GM18499 (cell line): Measurements from ENCODE around the gene PLA2R1.
"Not testable (repeated sequence)": the region's sequence is repeated elsewhere in the genome, so short reads cannot be mapped to it uniquely, and the experiment has no call there.

Experiments
- ATAC-seq: cut with Tn5 transposase; IDR thresholded peaks from one replicate; pipeline ENCODE4 v1.9.1; 2021; ENCODE audit warnings: moderate number of reproducible peaks; ENCODE audit not compliant: insufficient read depth, unreplicated experiment

PLA2R1 gene

GRCh38 chr2:159987181-159987580, 75.2 kb downstream of the PLA2R1 start:
- ATAC-seq = no peak

- ATAC-seq = no peak
Observed at GRCh38 chr2:159985656-159986055, 76.8 kb downstream of the PLA2R1 start.

DNA sequence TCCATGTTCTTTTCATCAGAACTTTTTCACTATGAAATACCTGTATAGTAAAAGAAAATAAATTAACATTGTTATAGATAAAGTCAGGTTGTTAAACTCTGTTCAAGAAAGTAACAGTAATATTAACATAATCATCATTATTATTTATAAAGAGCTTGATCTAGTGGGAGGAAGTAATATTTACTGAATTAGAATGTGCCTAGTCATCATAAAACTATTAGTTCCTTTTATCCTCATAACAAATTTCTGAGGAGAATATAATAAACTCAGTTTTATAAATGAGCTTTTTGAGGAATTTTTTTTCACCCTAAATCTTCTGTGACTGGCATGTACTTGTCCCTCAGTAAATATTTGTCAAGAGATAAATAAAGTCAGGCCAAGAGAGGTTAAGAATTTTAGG, 78.4 kb downstream of the PLA2R1 start:
- ATAC-seq = no peak

- no peak for ATAC-seq
Observed at GRCh38 chr2:159982842-159983785, 79.3 kb downstream of the PLA2R1 start.

GRCh38 chr2:159982270-159982669, 80.1 kb downstream of the PLA2R1 start:
- no peak for ATAC-seq

DNA sequence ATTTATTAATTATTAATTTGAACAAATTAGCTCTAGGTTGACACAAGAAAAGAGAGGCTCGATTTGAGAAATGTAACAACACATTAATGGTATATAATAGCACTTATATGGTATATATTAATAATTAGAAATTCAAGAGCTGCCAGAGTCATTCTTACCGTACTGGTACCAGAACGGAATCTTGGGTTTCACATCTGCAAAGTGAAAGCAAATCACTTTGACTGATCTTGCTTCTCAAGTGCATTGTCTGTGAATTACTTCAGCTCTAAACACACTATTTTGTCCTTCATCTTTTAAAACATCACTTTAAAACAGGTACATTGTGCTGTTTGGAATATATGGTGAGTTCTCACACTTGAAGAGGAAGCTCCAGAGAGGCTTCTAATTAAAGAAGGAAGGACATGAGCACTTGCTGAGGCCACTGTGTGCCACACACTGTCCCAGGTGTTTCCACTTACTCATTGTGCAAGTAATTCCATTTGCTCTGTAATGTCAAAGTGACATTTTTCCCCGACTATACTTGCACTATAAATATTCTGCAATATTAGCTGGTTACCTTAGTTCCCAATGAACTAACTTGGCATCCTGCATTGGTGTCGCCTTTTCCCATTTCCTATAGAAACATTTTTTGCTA, 85.8 kb downstream of the PLA2R1 start:
- ATAC-seq = no peak

- ATAC-seq = no peak
Observed at GRCh38 chr2:159973325-159973724, 89.1 kb downstream of the PLA2R1 start.

GRCh38 chr2:159971365-159972152, 90.9 kb downstream of the PLA2R1 start:
- no peak for ATAC-seq

- ATAC-seq = not testable (repeated sequence)
Observed at GRCh38 chr2:159970548-159970947, 91.9 kb downstream of the PLA2R1 start.

DNA sequence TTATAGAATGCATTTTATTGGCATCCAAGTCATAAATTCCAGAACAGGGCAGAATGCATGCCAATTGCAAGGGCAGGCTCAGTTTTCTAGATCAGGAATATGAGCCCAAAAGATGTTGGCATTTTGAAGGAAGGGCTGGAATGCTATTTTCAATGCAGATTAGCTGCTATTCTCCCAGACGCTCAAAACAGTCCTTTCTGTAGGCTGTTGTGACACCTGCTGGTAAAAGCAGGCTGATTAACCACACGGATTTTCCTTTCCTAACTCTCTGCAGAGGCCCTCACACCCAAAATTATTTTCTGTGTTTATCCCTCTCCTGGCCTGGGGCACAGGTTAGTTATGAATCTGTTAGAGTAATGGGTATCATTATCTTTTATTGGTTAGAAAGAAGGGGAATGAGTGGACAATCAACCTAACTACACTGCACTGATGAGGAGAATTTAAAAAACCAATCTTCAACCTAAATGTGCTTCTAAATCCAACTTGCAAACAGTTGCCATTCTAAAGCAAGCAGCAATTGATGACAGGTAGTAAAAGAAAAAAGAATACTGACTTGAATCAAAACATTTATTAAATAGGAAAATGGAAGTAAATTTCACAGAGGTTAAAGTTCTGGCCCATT, 94.0 kb downstream of the PLA2R1 start:
- no peak for ATAC-seq

- peak; percentile 64 for ATAC-seq
Observed at GRCh38 chr2:159963700-159964099, 98.7 kb downstream of the PLA2R1 start.

DNA sequence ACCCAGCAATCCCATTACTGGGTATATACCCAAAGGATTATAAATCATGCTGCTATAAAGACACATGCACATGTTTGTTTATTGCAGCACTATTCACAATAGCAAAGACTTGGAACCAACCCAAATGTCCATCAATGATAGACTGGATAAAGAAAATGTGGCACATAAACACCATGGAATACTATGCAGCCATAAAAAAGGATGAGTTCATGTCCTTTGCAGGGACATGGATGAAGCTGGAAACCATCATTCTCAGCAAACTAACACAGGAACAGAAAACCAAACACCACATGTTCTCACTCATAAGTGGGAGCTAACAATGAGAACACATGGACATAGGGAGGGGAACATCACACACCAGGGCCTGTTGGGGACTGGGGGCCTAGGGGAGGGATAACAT, 99.9 kb downstream of the PLA2R1 start:
- ATAC-seq = not testable (repeated sequence)

DNA sequence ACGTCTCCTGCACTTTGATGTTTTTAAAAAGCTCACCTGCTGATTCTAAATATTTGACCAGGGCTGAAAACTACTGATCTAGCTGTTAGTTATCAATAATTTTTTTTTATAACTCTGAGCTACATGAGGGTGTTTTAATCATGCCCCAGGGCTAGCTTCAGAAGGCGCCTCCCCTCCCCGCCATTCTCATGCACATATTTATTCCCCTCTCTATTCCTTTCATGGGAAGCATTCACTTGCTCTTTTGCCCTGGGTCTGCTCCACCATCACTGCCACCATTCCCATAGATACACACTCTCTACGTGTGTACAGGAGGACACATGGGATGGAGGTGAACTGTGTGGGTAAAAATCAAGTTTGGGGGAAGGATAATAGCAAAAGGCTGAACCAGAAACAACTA, 101.0 kb downstream of the PLA2R1 start:
- ATAC-seq = no peak

DNA sequence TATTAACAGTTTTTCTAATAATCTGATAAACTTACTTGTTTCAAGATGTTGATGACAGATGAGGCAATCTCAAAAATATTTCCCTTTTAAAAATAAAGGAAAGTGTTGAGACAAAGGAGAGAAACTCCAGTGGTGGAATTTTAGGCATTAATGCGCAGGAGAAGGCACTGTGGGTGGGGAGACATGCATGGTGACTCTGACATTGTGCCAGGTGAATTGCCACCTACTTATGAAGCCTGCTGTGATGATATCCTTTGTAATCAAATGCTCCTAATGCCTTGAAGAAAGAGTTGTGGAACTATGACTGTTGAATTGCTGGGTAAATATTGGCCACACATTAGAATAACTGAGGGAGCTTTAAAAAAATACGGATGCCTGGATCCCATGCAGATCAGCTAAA, 101.4 kb downstream of the PLA2R1 start:
- no peak for ATAC-seq

GRCh38 chr2:159960414-159960813, 102.0 kb downstream of the PLA2R1 start:
- ATAC-seq = peak; percentile 44

GRCh38 chr2:159959136-159959535, 103.3 kb downstream of the PLA2R1 start:
- ATAC-seq = no peak

DNA sequence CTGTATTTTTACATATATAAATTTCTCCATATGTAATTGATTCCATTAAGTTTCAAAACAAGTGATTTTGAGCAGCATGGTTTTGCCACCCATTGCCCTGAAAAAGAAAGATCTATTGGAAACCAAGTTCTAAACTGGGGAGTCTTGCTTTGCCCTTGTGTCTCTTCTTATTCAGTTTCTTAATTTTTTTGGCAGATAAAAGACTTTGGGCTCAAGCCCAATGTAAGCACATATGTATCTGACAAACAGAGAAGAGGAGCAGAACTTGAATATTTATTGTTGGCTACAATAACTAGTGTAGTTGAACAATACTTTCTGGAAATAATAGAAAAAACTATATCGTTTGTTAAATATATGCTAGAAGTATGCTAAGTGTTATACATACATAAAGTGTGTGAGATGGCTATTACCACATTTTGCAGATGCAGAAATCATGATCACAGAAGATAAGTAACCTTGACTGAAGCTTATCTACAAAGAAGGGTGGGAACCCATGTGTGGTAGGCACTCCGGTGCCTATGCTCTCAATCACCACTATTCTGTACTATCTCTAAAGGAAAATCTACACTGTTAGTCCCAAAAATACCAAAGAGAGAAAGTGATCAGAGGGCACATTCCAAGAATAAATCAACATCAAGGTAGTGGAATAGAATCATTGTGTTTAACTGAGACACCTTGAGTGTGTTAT, 109.1 kb downstream of the PLA2R1 start:
- ATAC-seq = no peak

GRCh38 chr2:159946326-159946999, 116.0 kb downstream of the PLA2R1 start:
- ATAC-seq = no peak

DNA sequence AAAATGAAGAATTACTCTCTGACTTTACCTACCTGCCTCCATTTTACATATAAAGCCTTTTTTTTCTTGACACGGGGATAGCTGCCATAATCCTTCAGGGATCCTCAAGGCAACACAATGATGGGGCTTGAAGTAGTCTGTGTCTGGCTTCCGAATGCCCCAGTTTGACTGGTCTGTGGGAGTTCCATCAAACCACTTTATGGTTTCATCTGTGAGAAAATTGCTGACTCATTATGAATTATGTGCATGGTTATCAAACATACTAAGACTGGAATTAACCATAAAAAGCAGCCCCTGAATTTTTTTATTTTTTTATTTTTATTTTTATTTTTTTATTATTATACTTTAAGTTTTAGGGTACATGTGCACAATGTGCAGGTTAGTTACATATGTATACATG, 117.5 kb downstream of the PLA2R1 start:
- no peak for ATAC-seq
